ENCODE measurements around the gene KIF26A.

- TF ChIP-seq CTCF (IDR thresholded peaks at IDR 0.05; ENCODE audit: low read length) (no peak), EZH2 (optimal IDR thresholded peaks at IDR 0.05; ENCODE audit: low read depth, low read length) (no peak)
Measured at GRCh38 chr14:104105071-104105821, 33.1 kb upstream of the KIF26A start.
